AML-193 (cell line): ENCODE data around the gene ESX1.
A peak's percentile ranks its signal among the peaks of the same experiment; 100 is the strongest.
"Not testable (repeated sequence)": the region's sequence is repeated elsewhere in the genome, so short reads cannot be mapped to it uniquely, and the experiment has no call there.

Source experiments
- DNase-seq, 2 experiments: peaks; one replicate each; lab custom pipeline; 2025; lab: John Stamatoyannopoulos, UW

Gene ESX1

DNA sequence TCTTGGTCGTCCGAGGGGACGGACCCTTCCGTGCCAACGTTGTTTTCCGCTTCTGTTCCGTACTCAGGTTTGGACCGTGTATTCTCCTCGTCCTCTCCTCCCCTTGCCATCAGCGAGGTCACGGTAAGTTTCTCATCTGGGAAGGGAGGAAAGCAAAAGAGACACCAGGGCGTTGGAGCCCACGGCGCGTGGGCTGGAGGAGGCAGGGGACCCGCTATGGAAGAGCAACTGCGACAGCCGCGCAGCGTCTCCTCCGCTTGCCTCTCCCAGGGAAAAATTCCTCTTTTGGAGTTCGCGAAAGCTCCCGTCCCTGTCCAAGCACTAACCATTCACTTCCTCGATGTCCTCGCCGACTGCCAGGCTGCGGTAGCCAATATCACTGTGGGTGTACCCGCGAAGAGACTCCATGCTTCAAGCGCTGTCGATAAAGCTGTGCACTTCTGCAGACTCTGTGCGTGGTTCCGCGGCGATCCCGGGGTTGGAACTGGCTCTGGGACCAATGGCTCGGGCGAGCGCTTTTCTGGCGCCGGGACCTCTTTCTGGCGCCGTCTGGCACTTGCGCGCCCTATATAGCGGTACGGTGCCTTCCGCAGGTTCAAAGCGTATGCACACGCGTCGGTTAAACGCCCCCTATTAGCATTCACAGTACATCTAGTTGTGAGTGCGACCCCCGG, at the start of gene ESX1:
Gene ESX1, minus strand, starts transcription at position 492 of the 674 bp plus-strand sequence. Its CDS starts 84 bp downstream, at position 408.
- DNase-seq, result no peak

DNA sequence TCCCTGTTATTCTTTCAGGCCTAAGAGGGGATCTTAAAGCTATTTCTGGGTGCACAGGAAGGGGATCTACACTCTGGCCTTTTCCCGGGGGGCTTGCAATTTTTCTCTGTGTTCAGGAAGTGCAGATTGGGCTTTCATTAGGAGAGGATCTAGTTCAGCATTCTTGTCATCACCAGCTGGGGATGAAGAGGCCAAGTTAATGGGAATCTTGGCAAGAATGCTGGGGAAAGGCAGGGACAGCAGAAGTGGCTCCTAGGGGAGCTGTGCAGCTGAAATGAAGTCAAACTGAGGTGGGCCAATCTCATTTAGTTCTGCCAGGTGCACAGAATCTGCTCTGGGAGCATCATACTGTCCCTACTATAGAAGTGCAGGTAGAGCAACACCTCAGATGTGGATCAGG, 40.9 kb upstream of the ESX1 start:
- no peak for DNase-seq

GRCh38 chrX:104288961-104289360, 34.2 kb upstream of the ESX1 start:
- no peak for DNase-seq

DNA sequence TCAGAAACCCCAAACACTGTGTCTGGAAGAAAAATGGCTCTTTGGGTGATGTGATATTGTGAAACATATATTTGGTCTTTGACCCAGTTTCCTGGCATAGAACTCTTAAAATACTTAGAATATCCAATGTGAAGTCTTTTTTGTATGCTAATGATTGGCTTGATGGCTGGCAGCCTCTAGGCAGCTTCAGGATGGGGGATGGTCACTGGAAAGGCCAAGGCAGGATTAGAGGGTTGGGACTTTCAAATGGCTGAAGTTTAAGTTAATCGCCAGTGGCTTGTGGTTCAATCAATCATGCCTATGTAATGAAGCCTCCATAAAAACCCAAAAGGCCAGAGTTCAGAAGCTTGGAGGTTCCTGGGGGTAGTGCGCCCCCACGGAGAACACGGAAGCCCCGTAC, 33.5 kb upstream of the ESX1 start:
- no peak for DNase-seq

DNA sequence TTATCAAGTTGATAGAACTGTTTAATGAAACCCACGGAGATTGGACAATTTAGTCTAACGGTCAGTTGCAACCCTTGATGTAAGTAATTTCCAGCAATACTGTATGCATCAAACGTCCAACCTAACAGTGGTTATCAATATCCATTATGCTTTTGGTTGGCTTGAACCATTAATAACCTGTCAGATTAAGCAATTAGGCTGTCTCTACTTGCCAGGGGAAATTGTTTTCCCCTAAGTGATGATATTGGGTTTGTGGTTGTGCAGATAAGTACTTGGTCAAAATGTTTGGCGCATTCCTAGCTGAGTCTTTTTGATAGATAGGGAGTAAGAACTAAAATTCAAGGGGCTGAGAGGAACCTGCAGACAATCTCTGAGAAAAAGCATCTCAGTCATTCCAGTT, 30.5 kb upstream of the ESX1 start:
- DNase-seq, result no peak

GRCh38 chrX:104284507-104284906, 29.8 kb upstream of the ESX1 start:
- DNase-seq, result no peak

- DNase-seq, result no peak
These were observed 27.5 kb upstream of the ESX1 start for GRCh38 chrX:104282166-104282725.

DNA sequence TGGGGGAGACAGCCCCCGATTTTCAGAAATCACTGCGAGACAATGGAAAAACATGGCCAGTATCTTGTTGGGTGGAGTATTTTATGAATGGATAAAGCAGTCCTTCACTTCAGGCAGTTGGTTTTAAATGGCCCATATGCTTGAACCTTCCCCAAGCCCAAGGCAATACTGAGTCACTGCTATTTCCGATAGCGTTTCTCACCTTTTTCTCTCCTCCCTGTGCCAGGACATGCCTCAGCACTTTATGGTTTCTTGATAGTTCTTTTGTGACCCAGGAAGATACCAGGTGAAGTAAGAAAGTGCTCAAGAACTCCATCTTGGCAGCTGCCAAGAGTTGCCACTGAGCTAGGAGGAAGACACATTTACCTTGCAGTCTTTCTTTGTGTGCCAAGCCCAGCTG, 26.8 kb upstream of the ESX1 start:
- no peak for DNase-seq

- no peak for DNase-seq
These were observed 25.9 kb upstream of the ESX1 start for GRCh38 chrX:104280609-104281008.

DNA sequence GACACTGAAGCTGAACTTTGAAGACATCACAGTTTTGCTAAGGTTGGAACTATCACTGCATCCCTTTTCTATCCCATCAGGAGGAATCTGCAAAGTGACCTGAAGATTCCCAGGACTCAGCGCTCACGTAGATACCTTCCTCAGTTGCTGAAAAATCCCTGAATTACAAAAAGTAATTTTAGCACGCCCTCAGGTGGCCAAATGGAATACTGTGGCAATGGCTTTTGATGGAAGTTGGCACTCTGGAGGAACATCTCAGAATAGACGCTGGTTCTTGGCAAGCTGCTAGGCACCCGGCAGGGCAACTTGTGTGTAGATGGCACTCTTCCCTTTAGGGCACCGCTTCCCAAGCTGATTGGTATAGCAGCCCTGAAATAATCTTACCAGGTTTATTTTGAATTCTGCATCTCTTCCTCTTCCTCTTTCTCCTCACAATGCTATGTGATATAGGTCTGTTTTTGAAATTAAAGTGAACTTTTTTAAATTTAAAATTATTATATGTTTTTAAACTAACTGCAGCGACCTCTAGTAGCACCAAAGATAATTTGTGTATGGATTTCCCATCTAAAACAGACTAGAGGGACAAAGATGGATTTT, 16.3 kb upstream of the ESX1 start:
- DNase-seq, result peak; percentile 18 to 35

- no peak for DNase-seq
These were observed 15.5 kb upstream of the ESX1 start for GRCh38 chrX:104270212-104270611.

GRCh38 chrX:104255465-104255864, 732 bp upstream of the ESX1 start:
- DNase-seq, result no peak

DNA sequence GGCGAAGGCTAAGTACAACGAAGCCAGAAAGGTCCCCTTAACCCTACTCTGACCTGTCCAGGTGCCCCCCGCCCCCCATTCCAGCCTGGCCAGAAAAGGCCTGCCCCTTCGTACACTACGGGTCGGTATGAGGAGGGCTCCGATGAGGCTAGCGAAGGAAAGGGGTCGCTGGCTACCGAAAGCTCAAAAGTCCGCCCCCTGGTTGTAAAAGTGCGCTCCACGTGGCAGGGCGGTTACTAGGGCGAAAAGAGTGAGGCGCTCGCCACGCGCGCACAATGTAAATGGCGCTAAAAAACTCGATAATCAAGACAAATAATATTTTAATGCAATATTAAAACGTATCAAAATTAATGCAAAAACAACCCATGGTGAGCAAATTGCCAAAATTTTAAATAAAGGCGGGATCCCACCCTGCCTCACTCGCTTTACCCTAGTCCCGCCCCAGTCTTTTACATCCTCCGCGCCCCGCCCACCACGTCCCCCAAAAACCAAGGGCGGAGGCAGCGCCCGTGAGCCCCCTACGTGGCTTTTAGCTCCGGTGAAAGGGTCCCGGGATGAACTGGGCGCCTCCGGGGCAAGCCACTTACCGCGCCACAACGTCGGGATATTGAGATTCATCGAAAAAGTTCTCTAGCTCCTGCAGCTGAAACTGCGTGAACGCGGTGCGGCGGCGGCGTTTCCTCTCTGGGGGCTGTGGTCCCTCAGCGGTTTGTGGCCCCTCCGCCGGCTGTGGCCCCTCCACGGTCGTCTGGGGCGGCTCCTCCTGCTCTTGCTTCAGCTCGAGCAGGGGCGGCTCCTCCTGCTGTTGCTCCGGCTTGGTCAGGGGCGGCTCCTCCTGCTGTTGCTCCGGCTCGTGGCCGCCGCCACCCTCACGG, 929 bp downstream of the ESX1 start:
- DNase-seq, result no peak

DNA sequence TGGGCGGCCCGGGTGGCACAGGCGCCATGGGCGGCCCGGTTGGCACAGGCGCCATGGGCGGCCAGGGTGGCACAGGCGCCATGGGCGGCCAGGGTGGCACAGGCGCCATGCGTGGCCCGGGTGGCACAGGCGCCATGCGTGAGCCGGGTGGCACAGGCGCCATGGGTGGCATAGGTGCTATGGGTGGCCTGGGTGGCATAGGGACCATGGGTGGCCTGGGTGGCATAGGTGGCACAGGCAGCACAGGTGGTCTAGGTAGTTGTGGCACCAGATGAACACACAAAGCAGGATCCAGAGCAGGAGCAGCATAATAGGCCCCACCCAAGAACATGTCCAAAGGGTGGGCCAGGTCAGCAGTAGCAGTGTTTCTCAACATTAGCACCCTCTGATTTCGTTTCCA, 4.3 kb downstream of the ESX1 start:
- DNase-seq, result no peak

GRCh38 chrX:104230060-104230459, 24.7 kb downstream of the ESX1 start:
- DNase-seq, result not testable (repeated sequence)

DNA sequence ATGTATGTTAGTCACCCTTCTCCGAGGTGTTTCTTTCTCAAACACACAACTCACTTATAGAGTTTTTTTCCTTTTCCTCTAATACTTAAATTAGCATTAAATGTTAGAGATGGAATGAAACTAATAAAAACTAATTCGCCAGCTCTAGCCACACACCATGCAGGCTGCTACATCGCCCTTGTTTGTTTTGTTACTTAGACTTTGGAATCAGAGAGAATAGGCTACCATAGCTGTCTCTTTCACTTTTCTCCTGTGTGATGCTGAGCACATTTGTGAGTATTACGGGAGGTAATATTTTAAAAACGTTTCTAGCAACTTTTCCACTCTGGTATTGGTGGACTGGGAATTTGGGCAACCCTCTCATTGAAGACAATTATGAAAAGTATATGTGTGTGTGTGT, 43.5 kb downstream of the ESX1 start:
- DNase-seq, result no peak

- no peak for DNase-seq
These were observed 49.2 kb downstream of the ESX1 start for GRCh38 chrX:104205548-104205947.
